OCI-LY1 (cell line): Measurements from ENCODE around the gene ASTL.

Experiments used
- EZH2 ChIP-seq: fragments of 200-600 bp; sonication (generic), shearing (Covaris generic); IDR thresholded peaks from 2 replicates; pipeline ENCODE4 v1.8.0; 2017; ENCODE audit warnings: borderline replicate concordance, mixed run types, mild to moderate bottlenecking, antibody characterized with exemption, low read length, moderate library complexity, mixed read lengths
- TF ChIP-seq, protein P1 (sequence below): fragments of 200-600 bp; sonication (generic), shearing (Covaris generic); IDR thresholded peaks from 2 replicates; pipeline ENCODE4 v1.5.1; 2017; ENCODE audit warnings: mild to moderate bottlenecking, antibody characterized with exemption, low read length, moderate library complexity, mixed read lengths

DNA sequence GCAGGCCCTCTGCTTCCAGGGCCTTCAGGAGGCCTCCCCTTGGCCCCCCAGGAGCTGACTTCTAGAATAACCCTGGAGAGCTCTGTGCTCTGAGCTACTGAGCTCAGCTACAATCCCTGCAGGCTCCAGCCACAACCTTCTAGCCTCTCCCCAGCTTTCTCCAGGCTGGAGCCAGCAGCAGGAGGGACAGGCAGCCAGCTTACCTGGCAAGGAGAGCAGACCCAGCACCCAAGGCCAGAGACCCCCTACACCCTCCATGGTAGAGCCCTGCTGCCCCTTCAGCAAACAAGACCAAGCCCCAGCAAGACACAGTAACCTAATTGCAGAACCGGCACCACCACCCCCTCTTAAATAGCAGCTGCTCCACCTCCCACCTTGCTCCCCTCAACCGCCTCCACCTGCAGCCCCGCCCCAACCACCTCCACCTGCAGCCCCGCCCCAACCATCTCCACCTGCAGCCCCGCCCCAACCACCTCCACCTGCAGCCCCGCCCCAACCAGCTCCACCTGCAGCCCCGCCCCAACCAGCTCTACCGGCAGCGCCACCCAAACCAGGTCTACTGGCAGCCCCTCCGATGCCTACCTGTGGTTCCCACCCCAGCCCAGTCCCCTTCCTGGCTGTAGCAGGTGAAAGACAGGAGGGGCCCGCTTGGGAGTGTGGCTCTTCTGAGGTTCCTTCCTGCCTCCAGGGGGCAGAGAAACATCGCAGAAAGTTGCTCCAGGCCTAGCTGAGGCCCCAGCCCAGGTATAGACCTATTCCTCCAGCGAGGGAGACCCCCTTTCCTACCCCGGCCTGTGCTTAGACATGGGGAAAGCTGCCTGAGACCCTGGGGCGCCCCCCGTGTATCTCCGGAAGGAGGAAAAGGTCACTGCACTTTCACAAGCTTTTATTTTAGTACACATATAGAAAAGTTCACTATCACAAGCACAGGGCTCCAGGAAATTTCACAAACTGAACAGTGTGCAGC lies at the start of gene ASTL:
- TF ChIP-seq EZH2 = no peak
- TF ChIP-seq, protein P1, sequence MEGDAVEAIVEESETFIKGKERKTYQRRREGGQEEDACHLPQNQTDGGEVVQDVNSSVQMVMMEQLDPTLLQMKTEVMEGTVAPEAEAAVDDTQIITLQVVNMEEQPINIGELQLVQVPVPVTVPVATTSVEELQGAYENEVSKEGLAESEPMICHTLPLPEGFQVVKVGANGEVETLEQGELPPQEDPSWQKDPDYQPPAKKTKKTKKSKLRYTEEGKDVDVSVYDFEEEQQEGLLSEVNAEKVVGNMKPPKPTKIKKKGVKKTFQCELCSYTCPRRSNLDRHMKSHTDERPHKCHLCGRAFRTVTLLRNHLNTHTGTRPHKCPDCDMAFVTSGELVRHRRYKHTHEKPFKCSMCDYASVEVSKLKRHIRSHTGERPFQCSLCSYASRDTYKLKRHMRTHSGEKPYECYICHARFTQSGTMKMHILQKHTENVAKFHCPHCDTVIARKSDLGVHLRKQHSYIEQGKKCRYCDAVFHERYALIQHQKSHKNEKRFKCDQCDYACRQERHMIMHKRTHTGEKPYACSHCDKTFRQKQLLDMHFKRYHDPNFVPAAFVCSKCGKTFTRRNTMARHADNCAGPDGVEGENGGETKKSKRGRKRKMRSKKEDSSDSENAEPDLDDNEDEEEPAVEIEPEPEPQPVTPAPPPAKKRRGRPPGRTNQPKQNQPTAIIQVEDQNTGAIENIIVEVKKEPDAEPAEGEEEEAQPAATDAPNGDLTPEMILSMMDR = peak; percentile 85
